ENCODE results near the gene NEMP1.
"Not testable (repeated sequence)": the region's sequence is repeated elsewhere in the genome, so short reads cannot be mapped to it uniquely, and the experiment has no call there.

NEMP1 gene

GRCh38 chr12:57091638-57092528, 13.3 kb upstream of the NEMP1 start:
- no peak for DNase-seq (ENCODE audit: low spot score)

GRCh38 chr12:57090924-57091637, 12.5 kb upstream of the NEMP1 start:
- no peak for DNase-seq (ENCODE audit: low spot score)

- no peak for DNase-seq (ENCODE audit: low spot score)
Observed at GRCh38 chr12:57090490-57090889, 11.9 kb upstream of the NEMP1 start.

GRCh38 chr12:57089271-57090245, 11.0 kb upstream of the NEMP1 start:
- peak; percentile 68 for DNase-seq (ENCODE audit: low spot score)

GRCh38 chr12:57088354-57089270, 10.0 kb upstream of the NEMP1 start, which contains the start of gene NAB2:
NAB2 (plus strand) TSS chr12:57089114; CDS start chr12:57089272, 158 bp downstream.
- DNase-seq (ENCODE audit: low spot score), result peak; percentile 91

GRCh38 chr12:57087691-57088353, 9.2 kb upstream of the NEMP1 start:
- peak; percentile 89 for DNase-seq (ENCODE audit: low spot score)

- DNase-seq (ENCODE audit: low spot score), result peak; percentile 65
Observed at GRCh38 chr12:57087010-57087690, 8.6 kb upstream of the NEMP1 start.

GRCh38 chr12:57086493-57087009, 8.0 kb upstream of the NEMP1 start:
- peak; percentile 71 for DNase-seq (ENCODE audit: low spot score)

- DNase-seq (ENCODE audit: low spot score), result peak; percentile 62
Observed at GRCh38 chr12:57085999-57086492, 7.5 kb upstream of the NEMP1 start.

GRCh38 chr12:57080855-57081254, 2.3 kb upstream of the NEMP1 start:
- DNase-seq (ENCODE audit: low spot score), result no peak

- DNase-seq (ENCODE audit: low spot score), result no peak
Observed at GRCh38 chr12:57079821-57080220, 1.2 kb upstream of the NEMP1 start.

- not testable (repeated sequence) for DNase-seq (ENCODE audit: low spot score)
Observed at GRCh38 chr12:57073566-57074450, 4.8 kb downstream of the NEMP1 start.

GRCh38 chr12:57072661-57073060, 5.9 kb downstream of the NEMP1 start:
- no peak for DNase-seq (ENCODE audit: low spot score)

GRCh38 chr12:57069523-57069922, 9.1 kb downstream of the NEMP1 start:
- DNase-seq (ENCODE audit: low spot score), result peak; percentile 75

GRCh38 chr12:57066245-57066644, 12.3 kb downstream of the NEMP1 start:
- no peak for DNase-seq (ENCODE audit: low spot score)

GRCh38 chr12:57063991-57064685, 14.5 kb downstream of the NEMP1 start:
- no peak for DNase-seq (ENCODE audit: low spot score)

GRCh38 chr12:57058454-57058853, 20.1 kb downstream of the NEMP1 start:
- DNase-seq (ENCODE audit: low spot score), result no peak

Measured in SK-N-DZ (cell line).